NCI-H345 treated with DMSO at 0.1 percent for 48 hours (cell line): Measurements from ENCODE around the gene MMP23B.
"Not testable (repeated sequence)": the region's sequence is repeated elsewhere in the genome, so short reads cannot be mapped to it uniquely, and the experiment has no call there.

Experiments used
- DNase-seq: peaks from one replicate; lab custom pipeline; 2025; ENCODE audit not compliant: unreplicated experiment; lab: John Stamatoyannopoulos, UW

The MMP23B gene

GRCh38 chr1:1630191-1630964 lies 1.6 kb upstream of the MMP23B start:
- DNase-seq = no peak

GRCh38 chr1:1630965-1631781 lies 800 bp upstream of the MMP23B start:
- DNase-seq = no peak

- DNase-seq = not testable (repeated sequence)
Observed at GRCh38 chr1:1633409-1633808, 1.4 kb downstream of the MMP23B start.

- DNase-seq = not testable (repeated sequence)
Observed at GRCh38 chr1:1634613-1635012, 2.6 kb downstream of the MMP23B start.

GRCh38 chr1:1636621-1637478 lies 4.9 kb downstream of the MMP23B start:
- DNase-seq = not testable (repeated sequence)

GRCh38 chr1:1637479-1637875 lies 5.5 kb downstream of the MMP23B start:
- DNase-seq = not testable (repeated sequence)

GRCh38 chr1:1638528-1638927 lies 6.6 kb downstream of the MMP23B start:
- not testable (repeated sequence) for DNase-seq

GRCh38 chr1:1639368-1639767 lies 7.4 kb downstream of the MMP23B start:
- not testable (repeated sequence) for DNase-seq

GRCh38 chr1:1640081-1640480 lies 8.1 kb downstream of the MMP23B start:
- DNase-seq = not testable (repeated sequence)

GRCh38 chr1:1640711-1641461 lies 8.9 kb downstream of the MMP23B start:
- DNase-seq = not testable (repeated sequence)

GRCh38 chr1:1646326-1646725 lies 14.4 kb downstream of the MMP23B start:
- DNase-seq = not testable (repeated sequence)

- DNase-seq = not testable (repeated sequence)
Observed at GRCh38 chr1:1647567-1648241, 15.7 kb downstream of the MMP23B start.

- not testable (repeated sequence) for DNase-seq
Observed at GRCh38 chr1:1648265-1648664, 16.3 kb downstream of the MMP23B start.

GRCh38 chr1:1658583-1659549 lies 26.9 kb downstream of the MMP23B start, which contains the start of gene CDK11B:
TSS of gene CDK11B (minus strand) at chr1:1659004. CDS start at chr1:1657485, 1,519 bp downstream.
- peak; percentile 88 for DNase-seq

GRCh38 chr1:1662392-1662791 lies 30.4 kb downstream of the MMP23B start:
- not testable (repeated sequence) for DNase-seq

GRCh38 chr1:1662830-1663560 lies 31.0 kb downstream of the MMP23B start:
- DNase-seq = not testable (repeated sequence)

GRCh38 chr1:1664318-1664717 lies 32.3 kb downstream of the MMP23B start:
- not testable (repeated sequence) for DNase-seq
